Panc1 (cell line): ENCODE data around the gene APBB1.

Source experiments
- REST ChIP-seq, 2 experiments: IDR thresholded peaks; 2 replicates each; pipeline ENCODE4 v1.6.1; 2011 to 2012; ENCODE audit warnings: low read depth in 2 of 2, control low read depth in 1 of 2, low read length in 1 of 2, mild to moderate bottlenecking in 1 of 2, moderate library complexity in 1 of 2; ENCODE audit not compliant: insufficient read depth in 1 of 2
- SIN3A ChIP-seq: IDR thresholded peaks from 2 replicates; pipeline ENCODE4 v1.6.1; 2012; ENCODE audit warnings: low read depth, mild to moderate bottlenecking, low read length, moderate library complexity, borderline replicate concordance; ENCODE audit not compliant: insufficient read depth
- TF ChIP-seq, protein P1 (sequence below): fragments of 450-650 bp; IDR thresholded peaks from 2 replicates; pipeline ENCODE4 v1.5.1; 2017; ENCODE audit warnings: mild to moderate bottlenecking

GRCh38 chr11:6448574-6448973, 29.7 kb upstream of the APBB1 start:
- TF ChIP-seq, protein P1, sequence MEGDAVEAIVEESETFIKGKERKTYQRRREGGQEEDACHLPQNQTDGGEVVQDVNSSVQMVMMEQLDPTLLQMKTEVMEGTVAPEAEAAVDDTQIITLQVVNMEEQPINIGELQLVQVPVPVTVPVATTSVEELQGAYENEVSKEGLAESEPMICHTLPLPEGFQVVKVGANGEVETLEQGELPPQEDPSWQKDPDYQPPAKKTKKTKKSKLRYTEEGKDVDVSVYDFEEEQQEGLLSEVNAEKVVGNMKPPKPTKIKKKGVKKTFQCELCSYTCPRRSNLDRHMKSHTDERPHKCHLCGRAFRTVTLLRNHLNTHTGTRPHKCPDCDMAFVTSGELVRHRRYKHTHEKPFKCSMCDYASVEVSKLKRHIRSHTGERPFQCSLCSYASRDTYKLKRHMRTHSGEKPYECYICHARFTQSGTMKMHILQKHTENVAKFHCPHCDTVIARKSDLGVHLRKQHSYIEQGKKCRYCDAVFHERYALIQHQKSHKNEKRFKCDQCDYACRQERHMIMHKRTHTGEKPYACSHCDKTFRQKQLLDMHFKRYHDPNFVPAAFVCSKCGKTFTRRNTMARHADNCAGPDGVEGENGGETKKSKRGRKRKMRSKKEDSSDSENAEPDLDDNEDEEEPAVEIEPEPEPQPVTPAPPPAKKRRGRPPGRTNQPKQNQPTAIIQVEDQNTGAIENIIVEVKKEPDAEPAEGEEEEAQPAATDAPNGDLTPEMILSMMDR: no peak
- TF ChIP-seq SIN3A (no peak), REST (IDR thresholded peaks at IDR 0.05; ENCODE audit: insufficient read depth in 1 of 2, low read depth in 2 of 2, low read length in 1 of 2) (no peak)
